HT1080 (cell line): ENCODE data around the gene KLHL17. TPM values are rescaled to one million over a fixed set of nuclear protein-coding genes. Genes with fewer than 3 reads are reported as not detected.

ENCODE experiments used
- DNase-seq: peaks from one replicate; pipeline ENCODE4 v3.0.0-alpha.2; 2015; ENCODE audit warnings: low read depth
- total RNA-seq: library from RNA; depleted of rRNA; stranded (reverse); fragments of >200 nt; shearing (Covaris generic); gene quantifications from 2 replicates; pipeline ENCODE4 v1.2.3, GENCODE V29; 2014

The KLHL17 gene
- total RNA-seq, 1 experiment from 2014 or later: 10.7 TPM

DNA sequence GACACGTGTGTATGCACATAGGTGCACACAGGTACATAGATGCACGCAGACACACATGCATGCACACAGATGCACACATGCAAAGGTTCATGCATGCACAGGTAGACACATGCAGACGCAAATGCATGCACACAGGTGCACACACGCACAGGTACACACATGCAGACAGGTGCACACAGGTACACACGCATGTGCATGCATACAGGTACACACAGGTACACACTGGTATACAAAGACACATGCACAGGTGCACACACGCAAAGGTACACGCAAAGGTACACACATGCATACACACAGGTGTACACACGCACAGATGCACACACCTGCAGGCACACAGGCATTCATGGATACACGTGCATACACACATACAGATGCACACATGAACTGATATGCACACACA, 10.1 kb upstream of the KLHL17 start:
- DNase-seq: no peak

- no peak for DNase-seq
Observed at GRCh38 chr1:950881-951280, 9.5 kb upstream of the KLHL17 start.

DNA sequence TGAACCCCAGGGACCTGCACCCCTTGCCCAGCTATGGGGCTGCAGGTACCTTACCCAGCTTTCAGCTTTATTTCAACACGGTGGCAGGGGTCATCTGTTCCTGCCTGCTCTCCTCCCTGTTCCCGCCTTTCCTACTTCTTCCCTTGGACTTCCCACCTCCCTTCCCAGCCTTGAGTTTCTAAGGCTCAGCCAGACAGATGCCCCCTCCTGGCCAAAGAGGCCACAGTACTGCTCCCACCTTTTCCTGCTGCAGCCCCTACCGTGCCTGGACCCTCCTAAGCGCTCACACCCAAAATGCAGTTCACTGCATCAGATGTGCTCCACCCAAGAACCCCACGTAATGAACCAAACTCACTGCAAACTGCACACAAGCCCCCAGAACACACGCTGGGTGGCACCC, 9.0 kb upstream of the KLHL17 start:
- DNase-seq: no peak

DNA sequence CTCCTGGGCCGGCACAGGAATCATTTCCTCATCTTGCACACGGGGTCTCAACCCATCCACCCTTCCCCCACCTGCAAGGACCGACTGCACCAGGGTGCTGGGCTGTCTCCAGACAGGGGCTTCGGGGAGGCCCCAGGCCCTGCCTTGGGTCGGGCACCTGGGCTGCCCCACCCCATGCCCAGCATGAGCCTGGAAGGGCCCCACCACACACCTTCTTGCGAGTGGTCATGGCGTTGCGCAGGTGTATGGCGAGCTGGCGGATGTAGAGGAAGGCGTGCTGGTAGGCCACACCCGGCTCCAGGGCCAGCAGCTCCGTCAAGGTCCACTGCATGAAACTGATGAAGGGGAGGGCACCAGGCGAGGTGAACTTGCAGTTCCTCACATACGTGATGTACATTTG, 8.2 kb upstream of the KLHL17 start:
- DNase-seq: no peak

- no peak for DNase-seq
Observed at GRCh38 chr1:952603-953002, 7.8 kb upstream of the KLHL17 start.

GRCh38 chr1:953524-954320, 6.7 kb upstream of the KLHL17 start:
- no peak for DNase-seq

GRCh38 chr1:954927-955326, 5.5 kb upstream of the KLHL17 start:
- no peak for DNase-seq

DNA sequence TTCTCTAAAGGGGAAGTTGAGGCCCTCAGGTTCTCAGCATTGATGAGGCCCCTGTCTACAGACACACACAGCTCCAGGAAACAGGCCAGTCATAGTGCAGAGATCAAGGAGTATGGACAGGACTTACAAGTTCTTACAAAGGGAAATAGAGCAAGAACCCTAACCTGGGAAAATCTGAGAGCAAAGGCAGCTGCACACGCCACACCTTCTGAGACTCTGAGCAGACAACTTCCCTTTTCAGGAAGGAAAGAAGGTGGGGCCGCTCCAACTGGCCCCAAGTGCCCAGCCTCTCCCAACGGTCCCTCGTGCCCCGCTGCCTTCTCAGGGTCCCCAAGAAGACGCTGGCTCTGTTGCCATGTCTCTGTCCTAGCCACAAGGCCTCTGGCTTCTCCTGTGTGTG, 4.9 kb upstream of the KLHL17 start:
- DNase-seq: no peak

GRCh38 chr1:956636-957035, 3.7 kb upstream of the KLHL17 start:
- DNase-seq: no peak

DNA sequence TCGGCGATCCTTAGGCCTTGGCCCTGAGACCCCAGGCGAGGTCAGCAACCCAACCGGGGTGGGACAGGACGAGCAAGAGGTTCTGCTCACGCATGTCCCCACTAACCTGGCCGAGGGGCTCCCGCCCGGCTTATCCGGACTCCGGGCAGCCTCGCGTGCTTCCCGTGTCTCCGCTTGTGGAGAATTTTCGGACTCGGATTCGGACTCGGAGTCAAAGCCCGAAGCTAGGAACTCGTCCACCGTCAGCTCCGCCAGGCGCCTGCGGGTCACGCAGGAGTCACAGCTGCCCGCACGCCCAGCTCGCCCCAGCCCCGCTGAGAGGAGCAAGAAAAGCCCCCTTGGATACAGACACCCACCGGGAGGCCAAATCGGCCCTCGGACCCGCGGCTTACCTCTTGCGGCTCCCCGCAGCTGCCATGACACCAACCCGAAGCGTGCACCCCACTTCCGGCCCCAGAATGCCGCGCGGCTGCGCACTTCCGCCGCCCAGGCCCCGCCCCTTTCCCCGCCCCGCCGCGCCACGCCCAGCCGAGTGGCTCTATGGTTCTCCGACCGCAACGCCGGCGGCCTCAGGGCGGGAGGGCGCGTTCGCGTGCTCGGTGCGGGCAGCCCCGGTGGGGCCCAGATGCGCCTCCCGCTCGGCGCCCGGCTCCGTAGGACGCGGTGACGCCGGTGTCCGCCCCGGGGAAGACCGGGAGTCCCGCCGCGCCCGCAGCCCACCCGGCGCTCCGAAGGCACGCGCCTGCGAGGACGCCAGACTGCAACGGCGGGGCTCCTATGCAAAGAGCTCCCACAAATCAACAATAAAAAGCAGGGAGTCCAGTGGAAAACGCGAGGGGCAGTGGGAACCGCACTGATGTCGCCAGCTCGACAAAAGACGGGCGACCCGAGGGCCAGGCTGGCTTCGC, 1.3 kb upstream of the KLHL17 start, which contains the start of gene NOC2L:
Gene NOC2L (minus strand): TSS at position 434 of the 908 bp plus-strand sequence. CDS start 16 bp downstream, at position 418.
- DNase-seq: peak; percentile 68

- no peak for DNase-seq
Observed at GRCh38 chr1:959731-960362, 537 bp upstream of the KLHL17 start.

GRCh38 chr1:961132-961669, 817 bp downstream of the KLHL17 start:
- DNase-seq: no peak

- DNase-seq: no peak
Observed at GRCh38 chr1:962381-963300, 2.3 kb downstream of the KLHL17 start.

- DNase-seq: no peak
Observed at GRCh38 chr1:963301-963651, 2.9 kb downstream of the KLHL17 start.

DNA sequence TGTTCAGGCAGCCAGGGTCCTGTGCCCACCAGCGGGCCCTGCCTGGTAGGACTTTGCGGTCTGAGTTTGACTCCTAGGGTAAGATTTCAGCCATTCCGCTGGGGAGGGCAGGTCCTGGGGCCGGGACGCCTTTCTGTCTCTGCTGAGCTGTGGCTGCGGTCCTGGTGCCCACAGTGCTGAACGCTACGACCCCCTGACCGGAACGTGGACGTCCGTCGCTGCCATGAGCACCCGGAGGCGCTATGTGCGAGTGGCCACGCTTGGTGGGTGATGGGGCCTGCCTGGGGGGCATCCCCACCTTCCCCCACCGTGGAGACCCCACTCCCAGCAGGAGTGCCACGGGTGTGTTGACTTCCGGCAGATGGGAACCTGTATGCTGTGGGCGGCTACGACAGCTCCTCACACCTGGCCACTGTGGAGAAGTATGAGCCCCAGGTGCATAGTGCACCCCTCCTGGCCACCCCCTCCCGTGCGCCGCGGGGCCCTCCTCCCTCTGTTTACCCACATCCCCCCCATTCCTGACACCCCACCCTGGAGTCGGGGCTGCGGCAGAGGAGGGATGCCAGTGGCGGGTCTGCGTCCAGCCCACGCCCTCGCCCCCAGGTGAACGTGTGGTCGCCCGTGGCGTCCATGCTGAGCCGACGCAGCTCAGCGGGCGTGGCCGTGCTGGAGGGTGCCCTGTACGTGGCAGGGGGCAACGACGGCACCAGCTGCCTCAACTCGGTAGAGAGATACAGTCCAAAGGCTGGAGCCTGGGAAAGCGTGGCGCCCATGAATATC, 3.6 kb downstream of the KLHL17 start:
- no peak for DNase-seq

- no peak for DNase-seq
Observed at GRCh38 chr1:964691-965525, 4.5 kb downstream of the KLHL17 start.

GRCh38 chr1:965526-966134, 5.2 kb downstream of the KLHL17 start:
- DNase-seq: no peak

GRCh38 chr1:966135-966703, 5.8 kb downstream of the KLHL17 start, which contains the start of gene PLEKHN1:
PLEKHN1 (plus strand) TSS chr1:966482; CDS start chr1:966532, 50 bp downstream.
- peak; percentile 68 for DNase-seq
